Tibial artery (tissue), 4 donors: Measurements from ENCODE around the gene GRM5.
"Not testable (repeated sequence)": the region's sequence is repeated elsewhere in the genome, so short reads cannot be mapped to it uniquely, and the experiment has no call there.

Experiments used
- DNase-seq, 2 donors: peaks; one replicate each; pipeline ENCODE4 v3.0.0-alpha.2; 2019
- H3K27ac ChIP-seq, 2 donors: fragments of 200-600 bp; sonication (generic) in 1 of 2; 1 replicate in 1 of 2; 2 replicates in 1 of 2; pipeline ENCODE4 v1.5.1; 2018 to 2019; ENCODE audit warnings: mild to moderate bottlenecking in 1 of 2
- H3K27me3 ChIP-seq, 2 donors: fragments of 200-600 bp; sonication (generic) in 1 of 2; one replicate each; pipeline versions ENCODE4 v1.5.1 to v1.6.0; 2016 to 2019
- H3K36me3 ChIP-seq, 3 donors: fragments of 200-600 bp; sonication (generic) in 2 of 3; one replicate each; pipeline ENCODE4 v1.5.1; 2016 to 2019; ENCODE audit warnings: mild to moderate bottlenecking in 2 of 3
- H3K4me1 ChIP-seq, 4 donors: fragments of 200-600 bp; sonication (generic) in 2 of 4; 1 replicate in 3 of 4; 2 replicates in 1 of 4; pipeline ENCODE4 v1.5.1; 2016 to 2019
- H3K4me3 ChIP-seq, 2 donors: fragments of 200-600 bp; sonication (generic) in 1 of 2; 1 replicate in 1 of 2; 2 replicates in 1 of 2; pipeline ENCODE4 v1.5.1; 2018 to 2019; ENCODE audit warnings: mild to moderate bottlenecking in 2 of 2
- H3K9me3 ChIP-seq, 3 donors: fragments of 200-600 bp; sonication (generic) in 1 of 3; one replicate each; pipeline ENCODE4 v1.5.1; 2016 to 2019
- intact Hi-C: fragments of 100-400 bp; cut with DNase I; formaldehyde crosslinking; loops from one replicate; pipeline ENCODE4 v1.15.0; 2023; ENCODE audit warnings: low total_unique reads
- TF ChIP-seq, protein P1 (sequence below), 2 experiments: fragments of 200-600 bp in 1 of 2; fragments of 450-650 bp in 1 of 2; IDR thresholded peaks; one replicate each; pipeline ENCODE4 v1.5.1; 2017 to 2019; ENCODE audit warnings: antibody characterized with exemption in 2 of 2, mild to moderate bottlenecking in 1 of 2, moderate library complexity in 1 of 2

Gene GRM5

GRCh38 chr11:88478136-88478815 is 587.5 kb downstream of the GRM5 start:
- Histone ChIP-seq H3K36me3 (no peaks in the 10 kb centered on the region), H3K4me1 (peaks cover 0 to 40% (median 5%) of the 10 kb centered on the region in 4 donors), H3K4me3 (no peak overlapping the region), H3K9me3 (no peaks in the 10 kb centered on the region), H3K27ac (no peak overlapping the region), H3K27me3 (no peaks in the 10 kb centered on the region)
- TF ChIP-seq, protein P1, sequence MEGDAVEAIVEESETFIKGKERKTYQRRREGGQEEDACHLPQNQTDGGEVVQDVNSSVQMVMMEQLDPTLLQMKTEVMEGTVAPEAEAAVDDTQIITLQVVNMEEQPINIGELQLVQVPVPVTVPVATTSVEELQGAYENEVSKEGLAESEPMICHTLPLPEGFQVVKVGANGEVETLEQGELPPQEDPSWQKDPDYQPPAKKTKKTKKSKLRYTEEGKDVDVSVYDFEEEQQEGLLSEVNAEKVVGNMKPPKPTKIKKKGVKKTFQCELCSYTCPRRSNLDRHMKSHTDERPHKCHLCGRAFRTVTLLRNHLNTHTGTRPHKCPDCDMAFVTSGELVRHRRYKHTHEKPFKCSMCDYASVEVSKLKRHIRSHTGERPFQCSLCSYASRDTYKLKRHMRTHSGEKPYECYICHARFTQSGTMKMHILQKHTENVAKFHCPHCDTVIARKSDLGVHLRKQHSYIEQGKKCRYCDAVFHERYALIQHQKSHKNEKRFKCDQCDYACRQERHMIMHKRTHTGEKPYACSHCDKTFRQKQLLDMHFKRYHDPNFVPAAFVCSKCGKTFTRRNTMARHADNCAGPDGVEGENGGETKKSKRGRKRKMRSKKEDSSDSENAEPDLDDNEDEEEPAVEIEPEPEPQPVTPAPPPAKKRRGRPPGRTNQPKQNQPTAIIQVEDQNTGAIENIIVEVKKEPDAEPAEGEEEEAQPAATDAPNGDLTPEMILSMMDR (IDR thresholded peaks at IDR 0.05), result no peak
- no peak for DNase-seq
- intact Hi-C loops, result no loop called here

DNA sequence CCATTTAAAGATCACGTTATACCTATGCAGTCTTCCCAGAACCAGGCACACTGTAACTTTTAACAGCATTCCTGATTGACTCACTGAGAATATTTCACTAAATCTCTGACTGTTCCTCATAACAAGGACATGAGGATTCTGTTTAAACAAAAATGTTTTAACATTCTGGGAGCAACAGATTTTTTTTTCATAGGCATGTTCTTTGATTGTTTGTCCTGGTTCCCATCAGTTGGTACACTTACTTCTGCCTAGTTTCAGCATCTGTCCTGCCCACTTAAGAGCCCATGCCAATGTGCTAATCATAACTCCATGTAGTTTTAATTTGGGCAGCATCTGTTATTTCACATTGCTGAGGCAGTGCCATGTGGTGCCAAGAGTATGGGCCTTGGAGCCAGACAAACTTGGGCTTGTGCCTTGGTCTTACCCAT is 589.8 kb downstream of the GRM5 start:
- TF ChIP-seq, protein P1 (IDR thresholded peaks at IDR 0.05), result no peak
- Histone ChIP-seq H3K36me3 (no peaks in the 10 kb centered on the region), H3K4me1 (peaks cover 0 to 34% (median 5%) of the 10 kb centered on the region in 4 donors), H3K4me3 (no peak overlapping the region), H3K27ac (no peak overlapping the region), H3K27me3 (no peaks in the 10 kb centered on the region), H3K9me3 (no peaks in the 10 kb centered on the region)
- intact Hi-C loops, result no loop called here
- no peak for DNase-seq

GRCh38 chr11:88474655-88475054 is 591.1 kb downstream of the GRM5 start:
- Histone ChIP-seq H3K27me3 (no peaks in the 10 kb centered on the region), H3K4me3 (no peak overlapping the region), H3K36me3 (no peaks in the 10 kb centered on the region), H3K27ac (no peak overlapping the region), H3K4me1 (peaks cover 0 to 20% (median 5%) of the 10 kb centered on the region in 4 donors), H3K9me3 (no peaks in the 10 kb centered on the region)
- TF ChIP-seq, protein P1 (IDR thresholded peaks at IDR 0.05), result no peak
- intact Hi-C loops, result no loop called here
- DNase-seq, result no peak

- Histone ChIP-seq H3K36me3 (no peaks in the 10 kb centered on the region), H3K27ac (no peak overlapping the region), H3K4me3 (no peak overlapping the region), H3K4me1 (no peaks in the 10 kb centered on the region), H3K27me3 (no peaks in the 10 kb centered on the region), H3K9me3 (no peaks in the 10 kb centered on the region)
- TF ChIP-seq, protein P1 (IDR thresholded peaks at IDR 0.05), result no peak
- intact Hi-C loops, result no loop called here
- DNase-seq, result no peak
These were observed 596.1 kb downstream of the GRM5 start for GRCh38 chr11:88469561-88470225.

- DNase-seq, result no peak
- Histone ChIP-seq H3K27ac (no peak overlapping the region), H3K4me3 (no peak overlapping the region), H3K9me3 (peaks cover 0 to 8% (median 4%) of the 10 kb centered on the region in 3 donors), H3K36me3 (no peaks in the 10 kb centered on the region), H3K4me1 (no peaks in the 10 kb centered on the region), H3K27me3 (no peaks in the 10 kb centered on the region)
- TF ChIP-seq, protein P1 (IDR thresholded peaks at IDR 0.05), result no peak
- intact Hi-C loops, result no loop called here
These were observed 601.3 kb downstream of the GRM5 start for GRCh38 chr11:88464528-88464927.

DNA sequence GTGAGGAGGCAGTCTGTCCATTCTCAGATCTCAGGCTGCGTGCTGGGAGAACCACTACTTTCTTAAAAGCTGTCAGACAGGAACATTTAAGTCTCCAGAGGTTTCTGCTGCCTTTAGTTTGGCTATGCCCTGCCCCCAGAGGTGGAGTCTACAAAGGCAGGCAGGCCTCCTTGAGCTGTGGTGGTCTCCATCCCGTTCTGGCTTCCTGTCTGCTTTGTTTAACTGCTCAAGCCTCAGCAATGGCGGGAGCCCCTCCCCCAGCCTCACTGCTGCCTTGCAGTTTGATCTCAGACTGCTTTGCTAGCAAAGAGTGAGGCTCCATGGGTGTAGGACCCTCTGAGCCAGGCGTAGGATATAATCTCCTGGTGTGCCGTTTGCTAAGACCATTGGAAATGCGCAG is 602.5 kb downstream of the GRM5 start:
- H3K9me3 ChIP-seq, H3K27me3 ChIP-seq, H3K27ac ChIP-seq, H3K4me1 ChIP-seq, H3K4me3 ChIP-seq, intact Hi-C loops, H3K36me3 ChIP-seq: not testable (repeated sequence)
- DNase-seq, result peak in 1 of 2 donors; percentile 45

GRCh38 chr11:88458047-88458446 is 607.7 kb downstream of the GRM5 start:
- H3K9me3 ChIP-seq, H3K4me1 ChIP-seq, H3K4me3 ChIP-seq, intact Hi-C loops, H3K27ac ChIP-seq, H3K27me3 ChIP-seq, DNase-seq, H3K36me3 ChIP-seq: not testable (repeated sequence)
